HT1080 (cell line): ENCODE results near the gene FBXO31. TPM values are rescaled to one million over a fixed set of nuclear protein-coding genes. Genes with fewer than 3 reads are reported as not detected.
"Not testable (repeated sequence)": the region's sequence is repeated elsewhere in the genome, so short reads cannot be mapped to it uniquely, and the experiment has no call there.

ENCODE experiments used
- DNase-seq: peaks from one replicate; pipeline ENCODE4 v3.0.0-alpha.2; 2015; ENCODE audit warnings: low read depth
- total RNA-seq: library from RNA; depleted of rRNA; stranded (reverse); fragments of >200 nt; shearing (Covaris generic); gene quantifications from 2 replicates; pipeline ENCODE4 v1.2.3, GENCODE V29; 2014

FBXO31 gene
- total RNA-seq, 1 experiment from 2014 or later = 18.3 TPM

DNA sequence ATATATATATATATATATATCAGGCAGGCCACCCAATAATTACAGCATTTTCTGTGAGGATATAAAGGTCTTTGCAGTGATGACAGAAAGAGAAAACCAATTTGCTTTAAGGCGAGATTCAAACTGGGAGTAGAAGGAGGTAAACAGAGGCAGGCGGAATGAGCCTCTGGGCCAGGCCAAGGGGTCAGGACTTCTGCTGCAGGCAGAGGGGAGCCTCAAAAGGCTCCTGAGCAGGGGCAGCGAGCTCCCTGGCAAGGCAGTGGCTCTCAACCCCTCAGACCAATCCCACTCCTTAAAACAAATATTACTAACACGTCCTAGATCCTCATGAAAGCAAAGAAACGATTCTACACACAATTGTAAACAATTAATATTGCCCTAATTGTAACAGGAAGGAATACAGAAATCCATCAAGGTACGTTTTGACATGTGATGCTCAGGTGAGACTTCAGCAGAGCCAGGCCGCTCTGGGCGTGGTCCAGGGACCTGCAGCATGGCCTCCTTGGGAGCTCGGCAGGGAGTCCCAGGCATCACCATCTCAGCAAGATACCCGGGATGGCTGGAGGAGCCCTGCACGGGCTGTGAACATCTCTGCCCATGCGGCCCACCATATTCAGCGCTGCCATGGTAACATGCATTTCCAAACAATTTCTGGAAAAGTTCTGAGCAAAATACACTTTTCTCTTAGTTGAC lies 18.4 kb downstream of the FBXO31 start:
- no peak for DNase-seq

DNA sequence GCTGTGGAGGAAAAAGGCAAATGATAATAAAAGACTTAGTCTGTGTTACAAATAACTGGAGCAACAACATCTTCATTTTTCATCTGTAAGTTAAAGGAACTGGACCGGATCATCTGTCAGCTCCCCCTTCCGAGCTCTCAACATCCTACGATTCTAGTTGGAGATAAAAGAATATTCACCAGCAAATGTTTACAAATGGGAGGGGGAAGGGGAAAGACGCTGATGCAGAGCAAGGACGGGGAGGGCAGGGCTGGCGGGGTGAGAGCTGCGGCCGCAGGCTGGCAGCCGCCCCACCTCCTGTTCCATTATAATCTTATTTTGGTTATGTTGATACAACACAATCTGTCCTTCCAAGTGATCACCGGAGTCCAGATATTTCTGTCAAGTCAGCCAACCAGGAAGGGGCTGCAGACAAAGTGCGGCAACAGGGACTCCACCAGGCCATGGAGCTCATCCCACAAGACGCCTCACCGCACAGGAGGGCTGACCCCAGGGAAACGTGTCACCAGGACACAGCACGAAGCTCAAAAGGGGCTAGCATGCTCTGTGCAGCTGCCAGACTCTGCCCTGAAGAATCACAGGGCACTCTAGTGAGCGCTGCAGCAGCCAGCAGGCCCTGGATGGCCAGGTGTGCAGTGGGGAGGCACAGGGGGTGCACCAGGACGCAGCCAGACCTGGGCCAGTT lies 19.7 kb downstream of the FBXO31 start:
- no peak for DNase-seq

GRCh38 chr16:87362828-87363559 lies 20.6 kb downstream of the FBXO31 start:
- not testable (repeated sequence) for DNase-seq

- no peak for DNase-seq
These were observed 21.5 kb downstream of the FBXO31 start for GRCh38 chr16:87361916-87362619.

DNA sequence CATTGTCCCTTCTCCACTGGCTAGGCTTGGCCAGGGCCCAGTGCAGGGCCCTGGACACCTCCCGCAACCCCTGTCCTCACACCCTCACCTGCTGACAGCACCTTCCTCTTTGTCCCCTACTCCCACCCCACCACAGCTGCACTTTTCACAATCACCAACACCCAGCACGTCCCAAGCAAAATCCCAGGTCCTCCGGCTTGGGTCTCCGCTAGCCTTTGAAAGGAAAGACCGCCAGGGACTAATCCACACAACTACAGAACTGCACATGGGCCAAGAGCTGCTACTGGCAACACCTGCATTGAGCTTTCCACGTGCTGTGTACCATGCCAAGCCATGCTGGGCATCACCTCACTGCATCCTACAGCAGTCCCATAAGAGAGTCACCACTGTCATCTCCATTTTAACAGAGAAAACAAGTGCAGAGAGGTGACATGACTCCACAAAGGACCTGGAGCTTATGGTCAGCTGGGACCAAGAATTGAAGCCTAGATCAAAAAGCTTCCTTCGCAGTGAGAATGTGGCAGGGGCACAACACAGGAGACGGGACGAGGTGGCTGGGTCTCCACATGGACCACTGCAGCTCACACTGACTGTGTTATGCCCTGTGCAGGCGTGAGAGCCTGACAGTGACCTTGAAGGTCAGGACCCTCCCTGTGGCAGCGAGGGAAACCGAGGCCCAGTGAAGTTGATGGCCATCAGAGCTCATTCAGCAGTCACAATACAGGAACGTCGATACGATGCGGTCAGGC lies 22.5 kb downstream of the FBXO31 start:
- no peak for DNase-seq

- no peak for DNase-seq
These were observed 24.5 kb downstream of the FBXO31 start for GRCh38 chr16:87359121-87359520.

DNA sequence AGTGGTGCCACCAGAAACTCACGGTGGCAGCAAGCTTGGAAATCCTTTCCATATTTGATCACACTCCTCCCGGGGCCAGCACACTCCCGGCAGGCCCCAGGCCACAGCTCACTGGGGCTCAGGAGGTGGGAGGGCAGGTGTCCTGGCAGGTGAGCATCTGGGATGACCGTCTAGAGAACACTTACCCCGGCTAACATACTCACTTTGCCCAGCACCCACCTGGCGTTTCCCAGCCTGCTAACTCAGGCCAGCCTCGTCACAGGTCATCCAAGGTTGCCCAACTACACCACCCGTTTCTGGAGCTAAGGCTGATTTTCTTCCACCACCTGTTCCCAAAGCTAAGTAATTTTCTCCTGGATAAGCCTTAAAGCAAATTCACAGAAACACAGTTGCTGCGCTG lies 24.9 kb downstream of the FBXO31 start:
- no peak for DNase-seq

GRCh38 chr16:87358250-87358649 lies 25.3 kb downstream of the FBXO31 start:
- no peak for DNase-seq

- no peak for DNase-seq
These were observed 27.1 kb downstream of the FBXO31 start for GRCh38 chr16:87356491-87356853.

- DNase-seq = no peak
These were observed 30.0 kb downstream of the FBXO31 start for GRCh38 chr16:87353613-87354012.

GRCh38 chr16:87352818-87353217 lies 30.8 kb downstream of the FBXO31 start:
- DNase-seq = no peak

DNA sequence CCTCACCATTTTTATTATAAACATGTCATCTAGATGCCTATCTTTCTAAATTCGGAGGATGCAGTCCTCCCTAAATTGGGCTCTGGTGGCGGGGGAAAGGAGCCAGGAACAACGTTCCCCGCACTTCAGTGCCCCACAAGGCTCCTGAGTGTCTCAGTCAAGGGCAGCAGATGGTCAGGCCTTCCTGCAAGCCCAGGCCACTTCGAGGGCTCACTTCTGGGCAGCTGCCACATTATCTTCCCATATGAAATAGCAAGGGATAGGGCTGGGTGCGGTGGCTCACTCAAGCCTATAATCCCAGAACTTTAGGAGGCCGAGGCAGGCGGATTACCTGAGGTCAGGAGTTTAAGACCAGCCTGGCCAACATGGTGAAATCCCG lies 32.3 kb downstream of the FBXO31 start:
- no peak for DNase-seq

DNA sequence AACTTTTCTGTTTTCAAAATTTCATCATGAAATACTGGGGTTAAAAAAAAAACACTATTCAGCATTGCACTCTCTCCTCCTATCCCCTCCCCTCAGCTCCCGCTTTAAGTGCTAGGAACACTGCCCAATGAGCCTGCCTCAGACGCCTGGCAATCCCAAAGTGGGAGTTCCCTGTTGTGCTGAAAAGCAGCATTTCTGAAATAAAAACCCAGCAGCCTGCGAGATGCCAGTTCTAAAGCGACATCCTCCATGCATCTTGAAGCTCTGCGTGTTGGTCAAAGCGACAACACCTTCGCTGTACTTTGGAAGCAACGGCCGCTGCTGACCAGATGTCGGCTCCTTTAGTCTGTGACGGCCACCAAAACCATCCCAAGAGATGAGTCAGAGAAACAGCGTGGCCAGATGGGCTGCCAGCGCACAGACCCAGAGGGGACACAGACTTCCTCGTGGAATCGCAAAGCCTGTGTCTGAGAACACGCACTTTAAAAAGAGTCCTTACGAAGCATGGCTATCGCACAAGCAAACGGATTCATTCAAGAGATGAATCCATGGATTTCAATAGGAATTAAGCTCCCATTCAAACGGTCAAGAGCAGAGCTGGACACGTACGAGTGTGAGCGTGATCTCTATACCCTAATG lies 32.8 kb downstream of the FBXO31 start:
- DNase-seq = no peak

DNA sequence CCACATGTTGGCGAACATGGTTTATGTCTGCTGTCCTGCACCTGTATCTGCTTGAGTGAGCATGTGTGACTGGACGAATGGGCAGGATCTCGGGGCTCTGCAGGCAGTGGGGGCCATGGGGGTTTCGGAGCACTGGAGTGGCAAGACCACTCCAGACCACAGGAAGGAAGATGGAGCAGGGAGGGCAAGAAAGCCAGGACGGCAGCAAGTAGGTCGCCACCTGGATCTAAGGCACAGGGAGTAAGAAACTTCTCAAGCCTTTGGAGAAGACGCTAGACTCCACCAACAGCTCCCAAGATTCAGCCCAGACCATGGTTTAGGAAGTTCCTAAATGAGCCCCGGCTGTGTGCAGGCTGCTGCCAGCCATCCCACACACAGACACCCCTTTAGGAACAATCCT lies 33.5 kb downstream of the FBXO31 start:
- no peak for DNase-seq

GRCh38 chr16:87348616-87349157 lies 34.9 kb downstream of the FBXO31 start:
- DNase-seq = no peak

DNA sequence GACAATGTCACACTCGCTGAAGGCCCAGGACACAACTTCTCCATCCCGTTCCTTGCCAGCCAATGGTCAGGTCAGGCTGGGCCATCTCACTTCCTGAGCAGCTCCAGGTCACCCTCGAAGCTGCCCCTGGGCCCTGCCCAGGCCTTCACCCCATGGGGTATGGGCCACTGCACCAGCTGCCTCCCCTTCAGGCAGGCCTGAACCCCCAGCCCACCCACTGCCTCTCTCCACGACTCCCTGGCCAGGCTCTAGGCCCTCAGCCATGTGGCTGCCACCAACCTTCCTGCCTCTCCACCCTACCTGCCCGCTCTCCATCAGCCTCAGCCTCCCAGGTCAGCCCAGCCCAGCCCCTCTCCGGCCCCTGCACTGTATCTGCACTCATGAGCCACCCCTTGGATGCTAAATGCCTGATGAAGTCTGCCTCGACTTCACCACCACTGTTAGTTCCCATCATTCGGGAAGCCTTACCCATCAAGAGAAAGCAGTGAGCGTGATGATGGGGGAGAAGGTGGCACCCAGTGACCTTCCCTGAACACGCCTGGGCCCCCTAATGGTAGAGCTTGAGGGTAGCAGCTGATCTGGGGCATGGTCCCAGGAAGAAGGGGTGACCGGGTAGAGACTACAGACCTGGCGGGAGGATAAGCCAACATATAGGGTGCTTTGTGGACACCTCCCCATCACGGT lies 35.5 kb downstream of the FBXO31 start:
- DNase-seq = no peak

- DNase-seq = no peak
These were observed 37.0 kb downstream of the FBXO31 start for GRCh38 chr16:87346517-87347060.

DNA sequence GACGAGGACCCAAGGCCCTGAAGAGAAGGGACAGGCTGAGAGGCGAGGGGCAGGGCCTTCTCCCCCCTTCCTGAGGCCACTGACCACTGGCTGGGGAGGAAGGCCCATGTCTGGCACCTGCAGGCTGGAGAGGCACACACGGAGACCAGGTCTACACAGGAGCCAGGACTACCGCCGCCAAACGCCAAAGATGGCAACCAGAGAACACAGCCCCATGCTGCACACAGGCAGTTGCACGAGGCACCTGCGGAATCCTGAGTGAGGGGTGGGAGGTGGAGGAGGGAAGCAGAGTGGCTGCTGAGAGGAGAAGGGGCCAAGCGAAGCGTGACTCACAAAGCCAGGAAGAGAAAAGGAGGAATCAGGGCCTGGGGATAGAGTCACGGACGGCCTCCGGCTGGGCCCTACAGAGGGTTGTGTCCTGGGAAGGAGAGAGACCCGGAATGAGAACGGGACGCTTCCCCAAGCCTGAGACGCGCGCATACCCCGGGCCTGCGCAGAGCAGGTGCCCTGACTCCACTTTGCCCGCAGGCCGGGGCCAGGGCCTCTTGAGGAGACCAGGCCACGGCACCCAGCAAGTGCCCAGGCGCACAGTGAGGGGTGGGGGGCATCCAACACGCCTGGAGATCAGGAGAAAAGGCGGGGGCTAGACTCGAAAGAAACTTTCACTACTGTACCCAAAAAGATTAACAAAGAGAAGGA lies 37.7 kb downstream of the FBXO31 start:
- DNase-seq = no peak
